AG10803 (cell line): ENCODE results near the gene TLE1.

Experiments used
- DNase-seq: peaks from one replicate; pipeline ENCODE4 v3.0.0; 2010; ENCODE audit warnings: low read depth
- H3K4me3 ChIP-seq: 2 replicates; pipeline ENCODE4 v1.5.1; 2011; ENCODE audit warnings: mild to moderate bottlenecking, low read length, control low read depth
- TF ChIP-seq, protein P1 (sequence below): conservative IDR thresholded peaks from 2 replicates; pipeline ENCODE4 v1.5.1; 2011; ENCODE audit warnings: mild to moderate bottlenecking, low read length, control low read depth, inconsistent platforms

The TLE1 gene

DNA sequence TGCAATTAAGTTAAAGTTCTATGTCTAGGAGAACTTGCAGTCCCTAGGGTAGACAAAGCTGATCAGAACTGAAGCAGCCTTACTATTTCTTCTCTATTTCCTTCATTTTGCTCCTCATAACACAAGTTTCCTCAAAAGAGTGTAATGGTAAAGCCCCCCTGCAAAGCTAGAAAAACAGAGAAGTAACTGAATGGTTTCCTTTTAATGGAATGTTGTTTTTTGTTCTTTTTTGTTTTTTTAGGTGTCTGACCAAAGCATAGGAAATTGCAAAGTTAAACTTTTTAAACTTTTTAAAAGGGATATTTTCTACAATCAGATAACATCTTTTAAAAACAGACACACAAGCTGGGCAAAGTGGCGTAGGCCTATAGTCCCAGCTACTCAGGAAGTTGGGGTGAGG is 145.7 kb downstream of the TLE1 start:
- DNase-seq, result no peak
- H3K4me3 ChIP-seq, result no peak overlapping the region

DNA sequence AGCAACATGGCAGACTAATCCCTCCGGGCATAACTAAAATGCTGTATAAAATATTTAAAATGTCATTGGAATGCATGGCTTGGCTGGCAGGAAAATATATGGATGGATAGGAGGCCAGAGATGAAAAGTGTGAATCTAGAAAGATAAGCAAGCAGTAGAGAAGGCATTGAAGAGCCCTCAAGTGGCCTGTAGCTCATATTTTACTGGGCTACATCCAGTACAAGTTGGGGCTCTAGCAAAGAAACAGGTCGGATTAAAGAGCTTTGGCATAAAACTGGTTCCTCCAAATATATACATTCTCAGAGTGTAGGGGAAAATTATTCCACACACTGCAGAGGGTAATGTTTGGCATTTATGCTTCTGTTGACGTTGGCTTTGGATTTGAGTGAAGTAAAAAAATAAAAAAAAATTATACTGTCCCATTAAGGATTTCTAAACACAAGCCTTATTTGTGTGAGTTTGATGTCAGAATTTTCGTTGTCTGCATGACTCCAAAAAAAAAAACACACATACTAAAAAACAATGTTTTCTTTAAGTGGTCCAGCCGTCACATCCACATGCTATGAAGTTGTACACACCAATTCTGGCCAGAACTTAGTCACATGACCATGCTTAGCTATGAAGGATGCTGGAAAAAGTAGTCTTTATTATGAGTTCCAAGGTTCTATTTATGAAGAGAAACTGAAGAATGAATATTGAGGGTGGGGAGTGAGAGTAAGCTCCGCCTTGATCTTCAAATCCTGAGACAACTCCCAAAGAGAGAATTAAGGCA is 147.0 kb downstream of the TLE1 start:
- no peak overlapping the region for H3K4me3 ChIP-seq
- no peak for DNase-seq

More for the DNA sequence above, 145.7 kb downstream of the TLE1 start:
- TF ChIP-seq, protein P1, sequence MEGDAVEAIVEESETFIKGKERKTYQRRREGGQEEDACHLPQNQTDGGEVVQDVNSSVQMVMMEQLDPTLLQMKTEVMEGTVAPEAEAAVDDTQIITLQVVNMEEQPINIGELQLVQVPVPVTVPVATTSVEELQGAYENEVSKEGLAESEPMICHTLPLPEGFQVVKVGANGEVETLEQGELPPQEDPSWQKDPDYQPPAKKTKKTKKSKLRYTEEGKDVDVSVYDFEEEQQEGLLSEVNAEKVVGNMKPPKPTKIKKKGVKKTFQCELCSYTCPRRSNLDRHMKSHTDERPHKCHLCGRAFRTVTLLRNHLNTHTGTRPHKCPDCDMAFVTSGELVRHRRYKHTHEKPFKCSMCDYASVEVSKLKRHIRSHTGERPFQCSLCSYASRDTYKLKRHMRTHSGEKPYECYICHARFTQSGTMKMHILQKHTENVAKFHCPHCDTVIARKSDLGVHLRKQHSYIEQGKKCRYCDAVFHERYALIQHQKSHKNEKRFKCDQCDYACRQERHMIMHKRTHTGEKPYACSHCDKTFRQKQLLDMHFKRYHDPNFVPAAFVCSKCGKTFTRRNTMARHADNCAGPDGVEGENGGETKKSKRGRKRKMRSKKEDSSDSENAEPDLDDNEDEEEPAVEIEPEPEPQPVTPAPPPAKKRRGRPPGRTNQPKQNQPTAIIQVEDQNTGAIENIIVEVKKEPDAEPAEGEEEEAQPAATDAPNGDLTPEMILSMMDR, result no peak

DNA sequence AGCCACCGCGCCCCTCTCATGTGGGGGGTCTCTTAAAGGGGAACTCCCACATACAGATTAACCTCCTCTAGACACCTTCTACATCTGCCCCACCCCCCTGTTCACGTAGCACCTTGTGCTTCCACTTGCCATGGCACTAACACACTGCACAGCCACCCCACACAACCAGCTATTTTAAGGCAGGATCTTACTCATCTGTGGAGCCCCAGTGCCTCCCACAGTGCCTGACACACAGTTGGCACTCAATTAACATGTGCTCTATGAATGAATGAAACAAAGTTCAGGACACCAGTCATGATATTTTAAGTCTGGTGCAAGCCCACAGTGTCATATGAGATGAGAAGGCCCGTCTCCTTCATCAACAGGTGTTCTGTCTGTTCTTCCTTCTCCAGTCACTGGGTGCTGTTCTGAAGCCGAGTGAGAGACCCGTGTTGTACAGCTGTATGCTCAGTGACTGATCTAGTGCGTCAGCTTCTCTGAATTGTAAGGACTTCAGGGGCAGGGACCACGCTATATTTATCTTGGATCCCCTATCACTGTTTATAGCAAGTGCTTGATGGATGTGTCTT is 149.1 kb downstream of the TLE1 start:
- no peak overlapping the region for H3K4me3 ChIP-seq
- DNase-seq, result no peak
- TF ChIP-seq, protein P1, result no peak

More for the DNA sequence above, 147.0 kb downstream of the TLE1 start:
- TF ChIP-seq, protein P1, result no peak

DNA sequence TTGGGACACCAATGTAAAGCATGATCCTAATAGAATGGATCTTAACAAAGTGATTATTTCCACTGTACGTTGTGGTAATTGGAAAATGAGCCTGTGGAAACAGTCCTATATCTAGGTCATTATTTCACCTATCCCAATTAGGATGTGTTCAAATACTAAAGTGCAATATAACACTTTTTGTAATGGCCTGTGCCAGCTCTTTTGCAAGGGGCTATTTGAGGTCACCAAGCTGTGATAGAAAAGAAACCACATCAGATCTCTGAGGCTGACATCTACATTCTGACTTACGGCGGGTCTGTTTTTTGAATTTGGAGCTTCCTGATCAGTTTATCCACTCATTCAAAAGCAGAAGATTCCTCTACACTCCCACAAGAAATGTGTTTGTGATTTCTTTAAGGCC is 150.0 kb downstream of the TLE1 start:
- H3K4me3 ChIP-seq, result no peak overlapping the region
- TF ChIP-seq, protein P1, result no peak
- DNase-seq, result no peak

DNA sequence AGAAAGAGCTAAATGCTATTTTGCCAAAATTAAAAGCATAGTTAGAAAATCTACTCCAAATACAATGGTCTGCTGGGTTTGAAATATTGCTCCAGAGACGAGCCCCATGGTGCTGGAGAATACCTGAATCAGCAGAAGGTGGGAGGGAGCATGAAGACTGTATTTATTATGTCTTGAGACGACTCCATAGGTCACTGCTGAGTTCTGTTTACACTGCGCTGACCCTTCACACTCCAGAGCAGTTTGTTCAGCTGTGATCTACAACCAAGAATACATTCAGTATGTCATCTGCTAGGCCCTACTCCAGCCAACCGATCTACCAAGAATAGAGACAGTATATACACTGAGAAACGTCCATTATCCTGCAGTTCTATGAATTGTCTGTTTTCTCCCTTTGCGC is 150.5 kb downstream of the TLE1 start:
- no peak for DNase-seq
- H3K4me3 ChIP-seq, result no peak overlapping the region
- TF ChIP-seq, protein P1, result no peak

DNA sequence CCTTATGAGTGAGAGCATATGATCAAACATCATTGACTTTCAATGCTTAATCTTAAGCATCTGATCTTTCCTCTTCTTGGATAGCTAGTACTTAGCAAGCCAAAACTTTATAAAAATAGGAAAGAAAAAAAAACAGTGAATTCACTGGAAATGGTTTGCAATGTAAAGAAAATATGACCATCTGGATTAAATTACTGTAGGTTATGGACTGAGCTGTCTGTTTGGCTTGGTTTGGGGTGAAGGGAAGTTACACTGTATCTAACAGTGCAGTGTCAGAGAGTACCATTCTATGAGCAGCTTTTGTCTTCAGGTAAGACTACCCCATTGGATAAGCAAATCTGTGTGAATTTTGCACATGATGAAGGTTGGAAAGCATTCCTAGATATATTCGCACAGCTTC is 151.4 kb downstream of the TLE1 start:
- TF ChIP-seq, protein P1, result no peak
- H3K4me3 ChIP-seq, result no peak overlapping the region
- DNase-seq, result no peak
